ENCODE data around the gene DPM3.

GRCh38 chr1:155188268-155188667, 47.9 kb upstream of the DPM3 start:
- TF ChIP-seq CTCF (conservative IDR thresholded peaks at IDR 0.05): no peak
- no peak for TF ChIP-seq EZH2 (IDR thresholded peaks at IDR 0.05; ENCODE audit: low read depth)
